HAP-1 (cell line): ENCODE data around the gene TRPM2.

ENCODE experiments used
- DNase-seq, 2 experiments: peaks; one replicate each; pipeline ENCODE4 v3.0.0-alpha.2; 2016 to 2020; ENCODE audit warnings: low spot score in 2 of 2
- H3K27me3 ChIP-seq: fragments of 250-450 bp; sonication (Bioruptor Pico); 2 replicates; pipeline ENCODE4 v1.5.1; 2020; ENCODE audit warnings: low read depth, mild to moderate bottlenecking, moderate library complexity
- H3K36me3 ChIP-seq: fragments of 250-450 bp; sonication (Bioruptor Pico); replicated peaks from 2 replicates; pipeline ENCODE4 v1.5.1; 2020; ENCODE audit warnings: mild to moderate bottlenecking
- H3K4me1 ChIP-seq: fragments of 250-450 bp; sonication (Bioruptor Pico); 2 replicates; pipeline ENCODE4 v1.5.1; 2020; ENCODE audit warnings: mild to moderate bottlenecking
- H3K4me3 ChIP-seq: fragments of 250-450 bp; sonication (Bioruptor Pico); 2 replicates; pipeline ENCODE4 v1.5.1; 2020; ENCODE audit warnings: mild to moderate bottlenecking, moderate library complexity
- H3K9me3 ChIP-seq: fragments of 250-450 bp; sonication (Bioruptor Pico); 2 replicates; pipeline ENCODE4 v1.5.1; 2020; ENCODE audit warnings: mild to moderate bottlenecking, moderate library complexity
- in situ Hi-C: fragments of 300-500 bp; cut with MboI; formaldehyde crosslinking; loops from 3 replicates; pipeline ENCODE4 v1.14.3; 2020; ENCODE audit warnings: low sequenced_read_pairs, inconsistent platforms, mixed read lengths

TRPM2 gene

GRCh38 chr21:44424608-44425306 is 71.3 kb downstream of the TRPM2 start:
- Histone ChIP-seq H3K4me3 (no peak overlapping the region), H3K4me1 (no peaks in the 10 kb centered on the region), H3K27me3 (no peaks in the 10 kb centered on the region), H3K9me3 (peaks cover under 1% of the 10 kb centered on the region; the same call in 1 of the 2 replicates), H3K36me3 (no peaks in the 10 kb centered on the region)
- in situ Hi-C loops = no loop called here
- peak in 1 of 2 experiments; percentile 7 for DNase-seq

GRCh38 chr21:44425307-44425894 is 72.0 kb downstream of the TRPM2 start:
- no peak overlapping the region for H3K4me3 ChIP-seq
- H3K9me3 ChIP-seq = peaks cover 3% of the 10 kb centered on the region; the same call in 1 of the 2 replicates
- in situ Hi-C loops = no loop called here
- H3K27me3 ChIP-seq = no peaks in the 10 kb centered on the region
- no peaks in the 10 kb centered on the region for H3K36me3 ChIP-seq
- no peaks in the 10 kb centered on the region for H3K4me1 ChIP-seq
- DNase-seq = peak in 1 of 2 experiments; percentile 5

- in situ Hi-C loops = no loop called here
- no peaks in the 10 kb centered on the region for H3K27me3 ChIP-seq
- H3K4me1 ChIP-seq = no peaks in the 10 kb centered on the region
- peaks cover 3% of the 10 kb centered on the region; the same call in 1 of the 2 replicates for H3K9me3 ChIP-seq
- H3K4me3 ChIP-seq = no peak overlapping the region
- H3K36me3 ChIP-seq = no peaks in the 10 kb centered on the region
- peak in 1 of 2 experiments; percentile 4 for DNase-seq
Observed at GRCh38 chr21:44425895-44426662, 72.7 kb downstream of the TRPM2 start.

- in situ Hi-C loops = no loop called here
Observed at GRCh38 chr21:44426663-44427191, 73.3 kb downstream of the TRPM2 start.

GRCh38 chr21:44427241-44428120 is 74.1 kb downstream of the TRPM2 start:
- no peaks in the 10 kb centered on the region for H3K27me3 ChIP-seq
- peaks cover 3% of the 10 kb centered on the region; the same call in 1 of the 2 replicates for H3K9me3 ChIP-seq
- H3K4me3 ChIP-seq = no peak overlapping the region
- no peaks in the 10 kb centered on the region for H3K4me1 ChIP-seq
- peak in 1 of 2 experiments; percentile 6 for DNase-seq
- in situ Hi-C loops = no loop called here
- H3K36me3 ChIP-seq = no peaks in the 10 kb centered on the region

More at GRCh38 chr21:44426663-44427191, 73.3 kb downstream of the TRPM2 start:
- DNase-seq = peak in 1 of 2 experiments; percentile 4
- Histone ChIP-seq H3K4me1 (no peaks in the 10 kb centered on the region), H3K36me3 (no peaks in the 10 kb centered on the region), H3K4me3 (no peak overlapping the region), H3K27me3 (no peaks in the 10 kb centered on the region), H3K9me3 (peaks cover 3% of the 10 kb centered on the region; the same call in 1 of the 2 replicates)

GRCh38 chr21:44428281-44428960 is 75.0 kb downstream of the TRPM2 start:
- H3K4me3 ChIP-seq = no peak overlapping the region
- H3K9me3 ChIP-seq = peaks cover 3% of the 10 kb centered on the region; the same call in 1 of the 2 replicates
- in situ Hi-C loops = no loop called here
- H3K36me3 ChIP-seq = no peaks in the 10 kb centered on the region
- no peaks in the 10 kb centered on the region for H3K27me3 ChIP-seq
- DNase-seq = peak in 1 of 2 experiments; percentile 36
- no peaks in the 10 kb centered on the region for H3K4me1 ChIP-seq

- DNase-seq = no peak
- no peak overlapping the region for H3K4me3 ChIP-seq
- no peaks in the 10 kb centered on the region for H3K27me3 ChIP-seq
- no peaks in the 10 kb centered on the region for H3K4me1 ChIP-seq
- in situ Hi-C loops = no loop called here
- H3K9me3 ChIP-seq = peaks cover 3% of the 10 kb centered on the region; the same call in 1 of the 2 replicates
- no peaks in the 10 kb centered on the region for H3K36me3 ChIP-seq
Observed at GRCh38 chr21:44429894-44430293, 76.5 kb downstream of the TRPM2 start.

- Histone ChIP-seq H3K4me3 (no peak overlapping the region), H3K36me3 (no peaks in the 10 kb centered on the region), H3K9me3 (peaks cover 3% of the 10 kb centered on the region; the same call in 1 of the 2 replicates), H3K4me1 (no peaks in the 10 kb centered on the region), H3K27me3 (no peaks in the 10 kb centered on the region)
- no peak for DNase-seq
- in situ Hi-C loops = no loop called here
Observed at GRCh38 chr21:44431300-44431699, 77.9 kb downstream of the TRPM2 start.

- Histone ChIP-seq H3K9me3 (peaks cover 3% of the 10 kb centered on the region; the same call in 1 of the 2 replicates), H3K4me3 (no peak overlapping the region), H3K27me3 (no peaks in the 10 kb centered on the region), H3K4me1 (no peaks in the 10 kb centered on the region), H3K36me3 (no peaks in the 10 kb centered on the region)
- in situ Hi-C loops = no loop called here
- DNase-seq = peak in 1 of 2 experiments; percentile 4
Observed at GRCh38 chr21:44432841-44433790, 79.7 kb downstream of the TRPM2 start.

- Histone ChIP-seq H3K9me3 (peaks cover 3% of the 10 kb centered on the region; the same call in 1 of the 2 replicates), H3K4me1 (no peaks in the 10 kb centered on the region), H3K36me3 (no peaks in the 10 kb centered on the region), H3K27me3 (no peaks in the 10 kb centered on the region), H3K4me3 (no peak overlapping the region)
- peak in 1 of 2 experiments; percentile 2 for DNase-seq
- in situ Hi-C loops = no loop called here
Observed at GRCh38 chr21:44433791-44434567, 80.6 kb downstream of the TRPM2 start.

GRCh38 chr21:44434568-44434925 is 81.1 kb downstream of the TRPM2 start:
- no peaks in the 10 kb centered on the region for H3K36me3 ChIP-seq
- no peak overlapping the region for H3K4me3 ChIP-seq
- H3K4me1 ChIP-seq = no peaks in the 10 kb centered on the region
- H3K27me3 ChIP-seq = no peaks in the 10 kb centered on the region
- H3K9me3 ChIP-seq = peaks cover 3% of the 10 kb centered on the region; the same call in 1 of the 2 replicates
- DNase-seq = no peak
- in situ Hi-C loops = no loop called here
